Measurements from ENCODE around the gene KCNK3. TPM values are rescaled to one million over a fixed set of nuclear protein-coding genes. Genes with fewer than 3 reads are reported as not detected.

Gene KCNK3
- total and polyA plus RNA-seq, 2 of the 13 experiments (the other 11 are each of a cell fraction or from before 2014, with no cell fraction given) = not detected

GRCh38 chr2:26764078-26764887 is 71.8 kb downstream of the KCNK3 start, which contains the start of gene SLC35F6 (continued):
- TF ChIP-seq GPBP1L1 (CRISPR knock-in tag; IDR thresholded peaks at IDR 0.05) = no peak
- no peak for TF ChIP-seq PLSCR1 (CRISPR knock-in tag; IDR thresholded peaks at IDR 0.05; ENCODE audit: borderline replicate concordance)
- no peak for TF ChIP-seq NCOA2 (CRISPR knock-in tag; IDR thresholded peaks at IDR 0.05)
- no peak for TF ChIP-seq SOX6 (IDR thresholded peaks at IDR 0.05)
- TF ChIP-seq SOX6 (CRISPR knock-in tag; IDR thresholded peaks at IDR 0.05) = peak; percentile 45
- TF ChIP-seq ZBTB37 (CRISPR knock-in tag; IDR thresholded peaks at IDR 0.05) = no peak
- no peak for TF ChIP-seq MATR3 (CRISPR knock-in tag; IDR thresholded peaks at IDR 0.05)
- TF ChIP-seq U2AF1 (optimal IDR thresholded peaks at IDR 0.05; ENCODE audit: low read depth, low read length) = no peak
- no peak for TF ChIP-seq XBP1 (CRISPR knock-in tag; IDR thresholded peaks at IDR 0.05)
- peak; percentile 77 for TF ChIP-seq ZNF331 (CRISPR knock-in tag; IDR thresholded peaks at IDR 0.05)
- TF ChIP-seq HNRNPK (IDR thresholded peaks at IDR 0.05; ENCODE audit: low read depth, low read length, poor library complexity, severe bottlenecking) = peak; percentile 64
- TF ChIP-seq POLR2AphosphoS2 (IDR thresholded peaks at IDR 0.05; ENCODE audit: low read depth, low read length) = no peak
- TF ChIP-seq SRSF4 (IDR thresholded peaks at IDR 0.05; ENCODE audit: low read depth, low read length, poor library complexity, severe bottlenecking) = no peak
- TF ChIP-seq ZNF12 (CRISPR knock-in tag; IDR thresholded peaks at IDR 0.05) = no peak
- no peak for TF ChIP-seq KDM1A (CRISPR knock-in tag; IDR thresholded peaks at IDR 0.05)
- 0 out of 2 replicates have a peak, but pooled peaks have one; percentile 54 for TF ChIP-seq GTF2F1 (IDR thresholded peaks at IDR 0.05; ENCODE audit: low read length)
- no peak; the same call in 1 of the 2 replicates for TF ChIP-seq KDM3A (CRISPR knock-in tag; IDR thresholded peaks at IDR 0.05; ENCODE audit: low read depth)
- TF ChIP-seq MEIS1 (CRISPR knock-in tag; IDR thresholded peaks at IDR 0.05; ENCODE audit: borderline replicate concordance) = no peak
- no peak for TF ChIP-seq ZFAT (CRISPR knock-in tag; conservative IDR thresholded peaks at IDR 0.05)
- no peak; the same call in 1 of the 2 replicates for TF ChIP-seq HBP1 (CRISPR knock-in tag; IDR thresholded peaks at IDR 0.05; ENCODE audit: low read depth)
- peak; percentile 91 for TF ChIP-seq KMT2A (CRISPR knock-in tag; IDR thresholded peaks at IDR 0.05)
- no peak for TF ChIP-seq CEBPG (CRISPR knock-in tag; IDR thresholded peaks at IDR 0.05)
- TF ChIP-seq KDM6A (CRISPR knock-in tag; IDR thresholded peaks at IDR 0.05; ENCODE audit: low read depth) = no peak
- TF ChIP-seq HHEX (CRISPR knock-in tag; IDR thresholded peaks at IDR 0.05) = no peak
- TF ChIP-seq HINFP (CRISPR knock-in tag; IDR thresholded peaks at IDR 0.05; ENCODE audit: low read depth) = peak; percentile 92
- no peak for TF ChIP-seq ZNF101 (CRISPR knock-in tag; IDR thresholded peaks at IDR 0.05; ENCODE audit: borderline replicate concordance, low read depth)

Measured in HepG2 (cell line).